ENCODE results near the gene CHN1. TPM values are rescaled to one million over a fixed set of nuclear protein-coding genes. Genes with fewer than 3 reads are reported as not detected.

CHN1 gene
- polyA plus RNA-seq, 4 donors: 24.7 to 28.8 (median 25.3) TPM

DNA sequence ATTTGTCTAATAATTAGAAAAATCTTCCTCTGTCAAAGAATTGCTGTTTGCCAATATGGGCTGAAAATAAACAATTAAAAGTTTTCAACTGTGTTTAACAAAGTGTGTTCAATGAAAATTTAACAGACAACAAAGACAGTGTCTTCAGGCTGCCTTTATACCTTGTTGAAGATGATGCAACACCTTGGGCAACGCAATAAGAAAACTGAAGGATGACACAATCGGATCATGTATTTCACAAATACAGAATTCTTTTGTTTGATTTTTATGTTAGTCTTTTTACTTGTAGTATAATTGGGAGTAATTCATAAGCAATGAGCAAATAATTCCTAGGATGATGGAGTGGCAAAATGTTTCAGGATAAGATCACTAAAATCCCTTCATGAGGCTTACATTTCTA is 27.8 kb downstream of the CHN1 start:
- DNase-seq (ENCODE audit: low read depth in 4 of 4, low spot score in 3 of 4): no peak

DNA sequence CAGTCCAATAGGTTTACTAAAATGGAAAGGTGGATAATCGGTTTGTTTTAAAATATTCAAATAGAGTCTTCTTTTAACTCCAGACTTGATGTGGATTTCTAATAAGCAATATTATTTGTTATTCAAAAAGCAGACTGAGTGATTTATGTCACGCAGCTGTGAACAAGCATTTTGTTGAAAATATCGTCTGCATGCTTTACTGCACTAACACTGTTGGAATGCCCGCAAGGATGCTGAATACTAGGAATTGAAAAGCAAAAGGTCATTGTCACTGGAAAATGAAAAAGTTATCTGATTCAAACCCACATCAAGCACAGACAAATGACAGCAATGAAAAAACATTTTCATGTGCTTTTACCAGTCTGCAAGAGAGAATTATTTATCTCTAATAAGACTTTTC is 31.1 kb downstream of the CHN1 start:
- DNase-seq (ENCODE audit: low read depth in 4 of 4, low spot score in 3 of 4): no peak

DNA sequence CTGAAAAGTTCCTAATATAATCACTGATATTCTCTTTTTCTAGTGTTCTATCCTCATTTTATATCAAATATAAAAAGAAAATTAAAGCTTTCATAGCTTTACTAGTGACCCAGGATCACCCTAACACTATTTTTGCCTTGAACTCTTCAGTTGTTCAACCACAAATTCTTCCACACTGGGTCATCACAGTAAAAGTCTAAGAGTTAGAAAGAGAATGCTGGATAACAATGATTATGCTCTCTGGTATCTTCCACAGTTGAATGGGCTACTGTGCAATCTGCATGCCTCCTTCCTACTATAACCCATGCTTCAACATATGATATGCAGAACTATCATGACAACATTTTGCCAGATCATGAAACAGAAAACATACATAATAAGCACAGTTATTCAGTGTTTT is 32.3 kb downstream of the CHN1 start:
- DNase-seq (ENCODE audit: low read depth in 4 of 4, low spot score in 3 of 4): no peak

DNA sequence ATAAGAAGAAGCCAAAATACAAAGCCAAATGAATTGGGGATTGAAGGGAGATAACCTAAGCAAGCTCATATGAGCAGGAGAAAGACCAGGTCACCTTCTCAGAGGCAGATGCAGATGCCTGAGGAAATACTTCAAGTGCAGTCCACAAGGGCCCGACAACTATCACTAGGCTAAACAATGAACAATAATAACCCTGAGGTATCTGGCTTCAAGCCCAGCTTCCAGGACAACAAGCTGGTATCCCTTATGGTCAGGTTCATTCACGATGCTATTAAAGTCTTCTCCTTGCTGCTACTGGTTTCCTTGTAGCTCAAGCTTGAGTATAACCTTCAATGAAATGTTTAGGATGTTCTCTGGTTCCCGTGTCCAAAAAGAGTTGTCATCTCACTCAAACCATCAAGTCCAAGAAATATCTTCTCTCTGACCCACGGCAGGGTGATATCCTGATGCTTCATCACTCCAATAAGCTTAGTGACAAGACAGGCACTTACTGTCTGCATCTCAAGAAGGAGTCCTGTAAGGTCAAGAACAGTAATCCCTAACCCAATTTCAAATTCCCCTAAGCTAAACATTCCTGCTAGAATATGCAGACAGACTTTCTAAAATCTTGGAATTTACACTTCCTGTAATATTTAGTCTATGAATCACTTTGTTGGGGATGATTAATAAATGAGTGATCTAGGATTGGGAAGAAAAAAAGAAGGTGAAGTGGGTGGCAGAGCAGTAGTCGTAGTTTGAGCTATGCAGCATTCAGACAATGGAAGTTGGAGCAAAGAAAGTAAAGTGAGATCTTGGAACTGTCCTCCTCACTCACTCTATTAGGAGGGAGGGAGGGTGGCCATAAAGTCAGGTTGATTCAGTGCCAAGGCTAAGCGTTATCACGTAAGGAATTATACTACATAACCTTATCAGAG is 33.1 kb downstream of the CHN1 start:
- DNase-seq (ENCODE audit: low read depth in 4 of 4, low spot score in 3 of 4): no peak

DNA sequence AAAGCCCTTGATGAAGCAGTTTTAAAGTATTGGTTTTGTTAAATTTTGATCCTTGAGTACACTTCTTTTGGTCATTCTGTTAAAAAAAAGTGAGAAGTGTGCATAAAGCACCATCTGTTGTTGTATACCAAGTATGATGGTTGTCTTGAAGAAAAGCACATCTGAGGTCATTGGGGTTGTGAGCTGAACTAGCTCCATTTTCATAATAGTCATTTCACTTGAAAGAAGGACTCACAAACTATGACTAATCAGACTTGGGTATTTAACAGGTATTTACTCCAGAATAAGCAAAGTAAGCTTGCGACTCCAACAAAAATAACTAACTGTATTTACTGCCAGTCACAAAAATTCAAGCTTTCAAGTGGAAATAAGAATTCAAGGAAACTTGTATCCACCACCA is 35.1 kb downstream of the CHN1 start:
- no peak for DNase-seq (ENCODE audit: low read depth in 4 of 4, low spot score in 3 of 4)

DNA sequence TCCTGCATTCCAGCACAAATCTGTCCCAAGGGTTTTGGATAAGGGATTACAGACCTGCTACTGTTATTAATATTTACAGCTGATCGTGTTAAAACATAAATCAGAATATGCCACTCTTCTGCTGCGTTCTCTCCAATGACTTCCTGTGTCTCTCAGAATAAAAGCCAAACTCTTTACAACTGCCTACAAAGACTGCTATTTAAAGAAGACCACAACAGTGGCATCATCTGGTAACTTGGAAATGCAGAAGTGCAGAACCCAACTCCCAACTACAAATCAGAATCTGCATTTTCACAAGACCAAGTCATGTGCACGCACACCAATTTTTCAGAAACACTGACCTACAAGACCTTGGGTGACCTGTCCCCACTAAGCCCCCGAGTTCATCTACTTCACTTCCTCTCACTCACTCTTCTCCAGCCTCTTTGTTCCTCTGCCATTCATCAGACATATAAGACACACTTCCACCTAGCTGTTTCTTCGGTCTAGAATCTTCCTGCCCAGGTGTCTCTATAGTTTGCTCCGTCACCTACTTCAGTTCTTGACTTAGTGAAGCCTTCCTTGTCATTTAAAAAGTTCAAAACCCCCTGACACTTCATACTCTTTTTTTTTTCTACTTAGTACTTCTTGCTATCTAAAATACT is 36.0 kb downstream of the CHN1 start:
- no peak for DNase-seq (ENCODE audit: low read depth in 4 of 4, low spot score in 3 of 4)

DNA sequence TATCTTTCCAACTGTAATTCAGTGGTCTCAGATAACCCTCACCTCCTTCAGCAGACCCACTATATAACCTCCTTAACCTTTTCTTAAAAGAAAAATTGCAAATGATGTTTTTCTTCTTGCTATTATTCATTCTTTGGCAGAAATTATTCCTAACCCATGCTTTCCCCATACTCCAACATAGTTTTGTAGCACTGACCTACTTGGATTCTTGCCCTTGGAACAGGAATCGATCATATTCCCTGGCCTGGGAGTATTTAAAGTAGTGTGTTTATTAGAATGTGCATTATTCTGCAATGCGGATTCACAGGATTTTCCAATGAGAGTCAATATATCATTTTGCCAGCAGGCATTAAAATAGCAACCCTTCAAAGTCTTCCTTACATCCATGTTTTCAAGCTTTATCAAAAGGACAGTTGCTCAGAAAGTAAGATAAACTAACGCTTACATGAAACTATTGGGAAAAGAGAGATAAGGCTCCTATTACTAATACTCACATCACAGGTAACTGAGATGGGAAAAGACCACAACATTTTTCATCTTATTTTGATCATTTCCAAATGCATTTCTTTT is 37.4 kb downstream of the CHN1 start:
- no peak for DNase-seq (ENCODE audit: low read depth in 4 of 4, low spot score in 3 of 4)

DNA sequence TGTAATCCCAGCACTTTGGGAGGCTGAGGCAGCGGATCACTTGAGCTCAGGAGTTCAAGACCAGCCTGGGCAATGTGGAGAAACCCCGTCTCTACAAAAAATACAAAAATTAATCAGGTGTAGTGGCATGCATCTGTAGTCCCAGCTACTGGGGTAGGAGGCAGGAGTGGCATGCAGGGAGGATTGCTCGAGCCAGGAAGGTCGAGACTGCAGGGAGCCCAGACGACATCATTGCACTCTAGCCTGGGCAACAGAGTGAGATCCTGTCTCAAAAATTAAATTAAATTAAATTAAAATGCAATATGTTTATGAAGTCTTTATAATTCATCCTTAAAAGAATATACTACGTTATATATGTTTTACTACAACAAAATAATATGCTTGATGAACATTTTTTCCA is 38.1 kb downstream of the CHN1 start:
- no peak for DNase-seq (ENCODE audit: low read depth in 4 of 4, low spot score in 3 of 4)

DNA sequence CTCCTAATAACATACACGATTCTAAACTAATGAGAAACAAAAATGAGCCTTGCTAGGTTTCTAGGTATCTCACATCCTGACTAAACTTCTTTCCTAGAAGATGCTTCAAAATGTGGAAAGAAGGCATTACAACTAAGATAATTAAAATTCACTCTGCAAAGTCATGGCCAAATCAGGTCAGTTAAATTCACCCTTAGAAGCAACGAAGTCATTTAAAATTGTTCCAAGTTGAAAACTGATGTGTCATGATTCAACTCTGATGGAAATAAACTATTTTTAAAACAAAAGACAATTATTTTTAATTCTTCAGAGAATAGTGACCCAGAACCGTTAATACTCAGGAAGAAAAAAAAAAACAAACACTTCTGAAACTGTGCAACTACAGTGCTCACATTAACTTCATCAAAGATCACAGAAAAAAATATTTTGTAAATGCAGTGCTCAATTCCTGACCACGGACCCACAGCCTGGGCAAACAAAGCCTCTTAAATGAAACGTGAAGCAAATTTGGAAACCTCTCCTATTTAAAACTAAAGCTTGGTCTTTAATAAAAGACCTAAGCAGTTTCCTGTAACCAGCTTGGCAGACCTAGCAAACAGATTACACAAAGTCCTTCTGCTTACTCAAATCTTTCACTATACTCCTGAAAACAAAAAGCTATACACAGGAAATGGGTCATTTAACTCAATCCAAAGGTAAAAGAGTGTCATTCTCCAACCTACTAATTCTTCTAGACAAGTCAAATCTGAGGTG is 39.0 kb downstream of the CHN1 start:
- no peak for DNase-seq (ENCODE audit: low read depth in 4 of 4, low spot score in 3 of 4)

DNA sequence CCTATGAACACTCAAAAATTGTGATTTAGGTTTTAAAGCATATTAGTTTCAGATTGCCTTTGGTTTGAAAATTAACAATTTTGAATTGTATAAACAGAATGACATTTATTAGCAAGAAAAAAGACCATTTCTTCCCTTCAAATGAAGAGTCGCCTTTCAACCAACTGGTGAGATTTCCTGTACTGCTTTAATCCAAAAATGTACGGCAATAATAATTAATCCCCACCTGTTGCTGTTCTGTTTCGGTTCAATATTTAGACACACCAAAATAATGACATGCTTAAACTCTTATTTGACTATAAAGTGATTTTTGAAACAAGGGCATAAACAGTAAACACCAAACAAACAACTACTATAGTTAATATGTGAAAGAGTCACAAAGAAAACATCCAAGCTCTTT is 39.6 kb downstream of the CHN1 start:
- no peak for DNase-seq (ENCODE audit: low read depth in 4 of 4, low spot score in 3 of 4)

DNA sequence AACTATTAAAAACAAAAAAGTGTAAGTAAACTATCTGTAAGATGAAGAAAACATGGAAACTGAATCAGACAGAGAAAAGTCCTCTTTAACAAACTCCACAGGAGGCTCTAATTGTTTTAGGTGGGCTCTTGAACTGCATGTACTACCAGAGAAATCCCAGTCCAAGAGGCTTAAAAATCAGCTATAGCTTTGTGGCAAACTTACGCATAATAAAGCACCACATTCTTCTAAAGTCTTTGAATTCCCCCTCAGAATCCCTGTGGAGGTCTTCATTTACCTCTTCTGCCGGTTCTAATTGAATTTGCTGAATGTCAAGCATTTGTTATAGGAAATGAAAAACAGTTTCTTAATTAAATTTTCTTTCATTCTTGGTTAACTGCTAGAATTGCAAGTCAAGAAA is 40.8 kb downstream of the CHN1 start:
- DNase-seq (ENCODE audit: low read depth in 4 of 4, low spot score in 3 of 4): no peak

DNA sequence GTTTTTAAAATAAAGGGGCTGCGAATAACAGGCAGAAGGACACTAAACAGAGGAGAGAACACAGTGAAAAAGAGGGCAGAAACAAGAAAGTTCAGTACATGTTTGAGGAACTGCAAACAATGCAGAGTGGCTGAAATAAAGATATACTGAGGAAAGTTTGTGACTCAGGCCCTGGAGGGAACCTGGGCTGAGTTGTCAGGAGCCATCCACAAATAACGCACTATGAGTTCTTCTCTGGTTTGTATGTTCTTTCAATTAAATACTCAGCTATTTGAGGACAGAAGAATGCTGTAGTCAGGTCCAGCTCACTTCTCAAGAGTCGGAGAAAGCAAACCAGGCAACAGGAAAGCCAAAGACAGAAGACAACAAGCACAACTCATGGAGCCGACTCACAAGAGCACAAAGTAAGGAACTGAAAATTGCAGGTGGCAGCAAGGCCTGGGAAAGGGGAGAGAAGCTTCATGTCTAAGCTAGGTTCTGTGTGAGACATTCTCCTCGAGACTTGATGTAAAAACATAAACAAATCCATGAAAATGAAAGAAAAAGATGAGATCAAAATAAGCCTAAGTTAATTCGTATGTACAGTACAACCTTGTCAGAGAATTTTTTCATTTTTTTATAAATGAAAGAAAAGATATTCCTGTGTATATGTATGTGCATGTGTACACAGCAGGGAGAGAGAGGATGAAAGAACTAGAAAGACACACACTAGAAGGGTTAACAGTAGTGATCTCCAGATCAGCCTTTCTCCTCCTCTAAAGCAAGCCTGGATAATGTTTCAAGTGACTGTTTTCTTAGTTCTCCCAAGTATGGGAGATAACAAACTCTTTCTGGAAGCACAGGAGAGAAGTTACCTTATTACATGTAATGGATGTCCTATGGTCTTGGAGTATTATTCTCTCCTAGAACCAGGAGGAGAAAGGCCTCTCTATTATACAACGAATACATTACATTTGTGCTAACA is 41.5 kb downstream of the CHN1 start:
- DNase-seq (ENCODE audit: low read depth in 4 of 4, low spot score in 3 of 4): no peak

DNA sequence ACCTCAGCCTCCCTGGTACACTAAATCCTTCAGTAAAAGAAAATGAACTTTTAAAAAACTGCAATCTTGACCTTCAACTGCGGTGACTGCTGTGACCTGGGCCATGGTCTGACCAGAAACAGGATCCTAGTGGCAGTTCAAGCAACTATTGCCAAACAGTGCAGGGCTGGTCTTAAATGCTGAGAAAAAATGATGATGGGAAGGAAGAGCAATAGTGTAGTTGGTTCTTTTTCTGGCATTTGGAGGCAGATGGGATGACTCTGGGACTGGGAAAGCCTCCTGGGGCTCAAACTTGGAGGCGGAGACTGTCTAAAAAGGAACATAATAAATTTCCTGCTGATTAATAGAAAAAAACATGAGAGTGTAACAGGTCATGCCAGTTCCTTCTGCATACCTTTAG is 45.4 kb downstream of the CHN1 start:
- DNase-seq (ENCODE audit: low read depth in 4 of 4, low spot score in 3 of 4): no peak

DNA sequence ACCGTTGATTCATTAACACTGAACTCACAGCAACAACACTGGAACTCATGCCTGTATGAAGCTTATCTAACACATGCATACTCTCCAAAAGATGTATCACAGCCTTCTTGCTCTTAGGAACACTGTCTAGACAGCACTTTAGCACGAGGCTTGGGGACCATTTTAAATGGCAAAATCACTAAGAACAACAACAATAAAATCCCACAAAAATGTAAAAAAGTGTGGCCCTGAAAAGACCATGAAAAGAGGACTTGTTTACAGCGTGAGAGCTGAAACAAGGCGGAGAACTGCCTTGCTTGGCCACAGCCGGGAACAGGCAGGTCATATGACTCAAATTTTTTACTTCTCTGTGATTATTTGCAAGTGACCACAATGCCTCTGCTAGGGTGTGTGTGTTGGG is 48.1 kb downstream of the CHN1 start:
- no peak for DNase-seq (ENCODE audit: low read depth in 4 of 4, low spot score in 3 of 4)

DNA sequence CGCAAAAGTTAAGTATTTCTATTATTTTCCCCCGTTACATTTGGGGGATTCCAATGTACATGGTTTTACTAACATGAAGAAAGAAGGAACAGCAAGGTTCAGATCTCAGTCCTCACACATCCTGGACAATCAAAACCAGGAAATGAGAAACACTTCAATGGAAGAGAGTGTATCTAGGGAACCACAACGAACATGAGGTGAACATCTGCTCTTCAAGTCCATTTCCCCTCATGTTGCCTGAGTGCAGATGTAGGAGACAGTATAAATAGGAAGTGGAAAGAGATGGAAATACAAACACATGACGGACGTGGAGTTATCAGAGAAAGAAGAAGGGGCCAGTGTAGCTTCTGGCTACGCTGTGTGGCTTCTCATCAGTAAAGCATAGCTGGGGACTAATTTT is 52.6 kb downstream of the CHN1 start:
- DNase-seq (ENCODE audit: low read depth in 4 of 4, low spot score in 3 of 4): no peak

DNA sequence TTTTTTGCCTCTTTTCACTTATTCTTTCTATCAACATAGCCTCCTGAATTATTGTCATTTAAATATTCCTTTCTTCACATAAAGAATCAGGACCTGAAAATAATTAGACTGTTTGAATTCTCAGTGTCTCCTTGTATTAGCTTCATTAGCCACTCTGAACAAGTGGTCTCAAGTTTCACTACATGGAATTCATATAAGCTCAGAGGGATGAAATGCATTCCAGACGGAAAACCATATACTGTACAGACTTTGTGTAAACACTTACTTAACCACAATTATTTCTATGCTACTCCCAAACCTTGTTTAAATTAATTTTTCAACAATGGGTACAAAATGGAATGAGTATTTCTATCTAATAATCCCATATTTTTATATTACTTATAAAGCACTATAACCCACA is 53.4 kb downstream of the CHN1 start:
- DNase-seq (ENCODE audit: low read depth in 4 of 4, low spot score in 3 of 4): no peak

DNA sequence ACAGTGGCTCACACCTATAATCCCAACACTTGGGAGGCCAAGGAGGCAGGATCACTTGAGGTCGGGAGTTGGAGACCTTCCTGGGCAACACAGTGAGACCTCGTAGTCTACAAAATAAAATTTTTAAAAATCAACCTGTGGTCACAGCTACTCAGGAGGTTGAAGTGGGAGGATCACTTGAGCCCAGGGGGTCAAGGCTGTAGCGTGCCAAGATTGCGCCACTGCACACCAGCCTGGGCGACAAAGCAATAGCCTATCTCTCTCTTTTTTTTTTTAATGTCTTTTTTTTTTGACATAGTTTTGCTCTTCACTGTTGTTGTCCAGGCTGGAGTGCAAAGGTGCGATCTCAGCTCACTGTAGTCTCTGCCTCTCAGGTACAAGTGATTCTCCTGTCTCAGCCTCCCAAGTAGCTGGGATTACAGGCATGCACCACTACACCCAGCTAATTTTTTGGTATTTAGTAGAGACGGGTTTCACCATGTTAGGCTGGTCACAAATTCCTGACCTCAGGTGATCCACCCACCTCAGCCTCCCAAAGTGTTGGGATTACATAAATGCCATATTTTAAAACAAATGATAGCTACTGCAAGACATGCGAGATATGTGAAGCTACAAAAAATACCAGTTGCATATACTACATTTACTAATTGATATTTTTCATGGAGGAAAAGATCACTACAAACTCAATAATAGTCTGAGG is 55.0 kb downstream of the CHN1 start:
- DNase-seq (ENCODE audit: low read depth in 4 of 4, low spot score in 3 of 4): no peak

DNA sequence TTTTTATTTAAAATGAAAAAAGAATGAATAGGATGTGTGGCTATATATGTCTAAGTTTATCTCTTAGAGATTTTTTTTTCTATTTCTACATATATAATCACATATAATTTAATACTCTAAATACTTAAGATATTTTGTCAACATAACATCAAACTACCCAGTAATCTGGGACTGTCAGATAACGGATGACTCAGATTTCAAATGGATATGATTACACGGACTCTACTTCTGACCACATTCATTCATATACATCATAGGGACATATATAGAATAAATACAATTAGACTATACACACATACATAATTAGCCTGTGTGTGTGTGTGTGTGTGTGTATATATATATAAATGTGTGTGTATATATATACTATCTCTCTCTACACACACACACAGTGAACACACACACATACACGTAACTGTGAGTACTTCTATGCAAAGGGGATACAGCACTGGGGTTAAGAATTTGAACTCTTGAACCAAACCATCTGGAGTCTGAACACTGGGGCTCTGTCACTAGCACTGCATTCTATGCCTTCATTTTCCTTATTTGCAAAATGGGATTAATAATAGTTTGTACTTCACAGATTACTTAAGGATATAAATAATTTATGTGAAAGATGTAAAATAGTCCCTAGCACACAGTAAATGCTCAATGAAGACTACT is 59.5 kb downstream of the CHN1 start:
- DNase-seq (ENCODE audit: low read depth in 4 of 4, low spot score in 3 of 4): no peak

DNA sequence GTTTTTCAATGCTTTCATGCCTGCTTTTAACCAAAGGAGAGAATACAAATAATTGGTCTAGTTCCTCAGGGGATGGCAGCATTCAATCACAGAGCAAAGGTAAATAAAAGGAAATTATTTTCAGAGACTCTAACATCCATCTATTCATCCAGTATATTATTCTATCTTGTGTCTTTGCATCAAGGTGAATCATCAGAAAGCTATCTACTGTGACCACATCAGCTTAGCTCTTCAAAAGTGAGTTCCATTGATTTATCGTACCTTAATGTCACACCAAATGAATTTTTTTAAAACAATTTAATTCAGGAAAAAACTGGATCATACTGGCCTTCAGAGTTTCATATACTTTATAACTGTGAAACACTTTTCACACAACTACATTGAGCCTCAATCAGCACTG is 66.1 kb downstream of the CHN1 start:
- DNase-seq (ENCODE audit: low read depth in 4 of 4, low spot score in 3 of 4): no peak
